GM21447 (cell line): ENCODE data around the gene SH3BGR.
"Not testable (repeated sequence)": the region's sequence is repeated elsewhere in the genome, so short reads cannot be mapped to it uniquely, and the experiment has no call there.

Experiments
- ATAC-seq: cut with Tn5 transposase; IDR thresholded peaks from one replicate; pipeline ENCODE4 v1.9.1; 2021; ENCODE audit not compliant: unreplicated experiment

The SH3BGR gene

GRCh38 chr21:39538453-39539042 is 86.8 kb downstream of the SH3BGR start:
- ATAC-seq = no peak

DNA sequence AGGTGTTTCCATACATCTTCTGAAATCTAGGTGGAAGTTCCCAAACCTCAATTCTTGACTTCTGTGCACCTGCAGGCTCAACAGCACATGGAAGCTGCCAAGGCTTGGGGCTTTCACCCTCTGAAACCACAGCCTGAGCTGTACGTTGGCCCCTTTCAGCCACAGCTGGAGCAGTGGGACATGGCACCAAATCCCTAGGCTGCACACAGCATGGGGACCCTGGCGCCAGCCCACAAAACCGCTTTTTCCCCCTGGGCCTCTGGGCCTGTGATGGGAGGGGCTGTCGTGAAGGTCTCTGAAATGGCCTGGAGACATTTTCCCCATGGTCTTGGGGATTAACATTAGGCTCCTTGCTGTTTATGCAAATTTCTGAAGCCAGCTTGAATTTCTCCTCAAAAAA is 88.6 kb downstream of the SH3BGR start:
- not testable (repeated sequence) for ATAC-seq

GRCh38 chr21:39542736-39543135 is 91.0 kb downstream of the SH3BGR start:
- no peak for ATAC-seq

GRCh38 chr21:39546522-39546921 is 94.8 kb downstream of the SH3BGR start:
- no peak for ATAC-seq

- ATAC-seq = no peak
Measured at GRCh38 chr21:39552856-39553255, 101.1 kb downstream of the SH3BGR start.

DNA sequence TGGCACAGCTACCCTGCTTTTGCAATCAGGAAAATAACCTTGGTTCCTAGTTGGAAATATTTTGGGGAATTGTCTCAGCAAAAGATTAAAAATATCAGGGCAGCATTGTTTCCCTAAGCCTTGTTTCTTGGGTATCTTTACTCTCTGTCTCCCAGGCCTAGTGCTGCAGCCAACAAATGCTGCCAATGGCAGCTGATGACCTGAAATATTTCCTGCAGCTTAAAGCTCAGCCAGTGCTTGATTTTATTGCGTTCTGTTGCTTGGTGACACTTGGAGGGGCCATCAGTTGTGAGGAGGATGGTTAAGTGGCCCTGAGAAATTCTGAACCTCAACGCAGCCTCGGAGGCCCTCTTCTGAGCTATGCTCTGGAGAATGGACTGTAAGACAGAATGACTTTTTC is 101.6 kb downstream of the SH3BGR start:
- ATAC-seq = no peak

GRCh38 chr21:39555911-39556590 is 104.3 kb downstream of the SH3BGR start:
- ATAC-seq = no peak

DNA sequence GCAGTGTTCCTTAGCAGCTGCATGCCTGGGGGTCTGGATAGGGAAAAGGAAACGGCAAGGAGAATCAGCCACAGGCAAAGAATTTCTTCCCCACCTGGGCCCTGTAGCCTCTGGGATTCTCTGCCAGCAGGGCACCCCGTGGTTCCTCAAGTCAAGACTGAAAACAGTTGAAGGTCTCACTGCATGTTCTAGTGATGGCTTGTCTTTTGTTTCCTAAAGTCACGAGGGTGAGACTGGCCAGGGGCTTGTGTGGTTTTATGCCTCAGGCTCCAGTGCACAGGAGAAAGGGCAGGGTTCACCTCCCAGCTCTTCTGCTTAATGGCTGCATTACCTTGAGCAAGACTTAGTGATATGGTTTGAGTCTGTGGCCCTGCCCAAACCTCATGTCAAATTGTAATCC is 107.7 kb downstream of the SH3BGR start:
- ATAC-seq = no peak

GRCh38 chr21:39561140-39561539 is 109.4 kb downstream of the SH3BGR start:
- no peak for ATAC-seq

DNA sequence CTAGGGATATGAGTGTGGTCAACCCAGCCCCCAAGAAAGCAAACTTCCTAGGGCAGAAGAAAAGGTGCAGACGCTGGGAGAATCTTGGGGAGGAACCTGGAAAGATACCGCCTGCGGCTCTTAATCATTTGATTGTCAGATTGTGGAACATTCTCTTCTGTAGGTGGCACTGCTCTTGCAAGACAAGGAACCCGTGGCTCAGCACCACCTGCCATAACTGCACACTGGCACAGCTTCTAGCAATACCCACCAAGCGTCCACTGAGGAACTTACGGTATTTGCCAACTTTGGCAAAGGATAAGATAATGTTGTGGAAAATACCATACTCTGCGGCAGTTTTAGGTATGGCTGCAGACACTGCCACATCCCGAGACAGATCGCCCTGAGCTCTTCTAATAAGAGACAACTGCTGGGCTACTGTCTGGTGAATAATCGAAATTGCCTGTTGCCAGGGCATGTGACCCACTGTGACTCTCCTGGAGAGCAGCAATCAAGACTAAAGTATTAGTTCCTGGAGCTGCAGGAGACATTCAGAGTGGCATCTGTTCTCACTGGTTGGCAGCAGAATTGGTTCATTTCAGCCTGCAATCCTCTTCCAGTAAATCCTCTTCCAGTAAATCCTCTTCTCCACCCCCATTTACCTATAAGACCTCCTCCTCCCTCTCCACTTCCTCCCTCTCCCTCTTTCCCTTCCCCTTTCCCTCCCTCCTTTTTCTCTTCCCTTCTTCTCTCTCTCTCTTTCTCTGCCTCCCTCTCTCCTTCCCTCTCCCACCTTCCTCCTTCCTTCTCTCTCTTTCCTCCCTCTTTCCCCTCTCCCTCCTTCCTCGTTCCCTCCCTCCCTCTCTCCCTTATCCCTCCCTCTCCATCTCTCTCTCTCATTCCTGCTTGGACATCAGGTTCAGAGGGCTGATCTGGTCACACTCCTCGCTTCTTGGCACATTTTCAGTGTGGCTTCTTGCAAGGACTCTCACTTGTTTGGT is 111.3 kb downstream of the SH3BGR start:
- no peak for ATAC-seq

GRCh38 chr21:39564200-39564599 is 112.4 kb downstream of the SH3BGR start:
- ATAC-seq = no peak
